Common myeloid progenitor, CD34-positive (primary cell): Measurements from ENCODE around the gene HMGCLL1. TPM values are rescaled to one million over a fixed set of nuclear protein-coding genes. Genes with fewer than 3 reads are reported as not detected.

Experiments used
- CTCF ChIA-PET: fragments of 350-600 bp; sonication (Branson Sonifier 250); formaldehyde crosslinking; loops from one replicate; lab custom pipeline; 2021; ENCODE audit warnings: antibody characterized with exemption; lab: Charles Lee
- POLR2A ChIA-PET: fragments of 350-600 bp; sonication (Branson Sonifier 250); formaldehyde crosslinking; loops from one replicate; lab custom pipeline; 2021; ENCODE audit warnings: antibody characterized with exemption; lab: Charles Lee
- DNase-seq, 3 donors: peaks; one replicate each; pipeline versions ENCODE4 v3.0.0 to v3.0.0-alpha.2; 2013
- H3K27ac ChIP-seq, 2 experiments: 1 replicate in 1 of 2; 2 replicates in 1 of 2; pipeline ENCODE4 v1.7.0; 2013; ENCODE audit warnings: inconsistent platforms in 2 of 2, low read length in 2 of 2, mild to moderate bottlenecking in 2 of 2, low read depth in 1 of 2, moderate library complexity in 1 of 2; ENCODE audit not compliant: severe bottlenecking in 2 of 2, insufficient read depth in 1 of 2, poor library complexity in 1 of 2
- H3K27me3 ChIP-seq, 5 experiments: replicated peaks in 2 of 5; 1 replicate in 3 of 5; 2 replicates in 2 of 5; pipeline versions ENCODE4 v1.6.1 to v1.7.0; 2013; ENCODE audit warnings: low read length in 4 of 5, mild to moderate bottlenecking in 2 of 5, moderate library complexity in 2 of 5, inconsistent platforms in 1 of 5; ENCODE audit not compliant: insufficient read depth in 5 of 5, control insufficient read depth in 4 of 5
- H3K36me3 ChIP-seq, 4 experiments: 1 replicate in 2 of 4; 2 replicates in 2 of 4; pipeline versions ENCODE4 v1.6.1 to v1.7.0; 2013; ENCODE audit warnings: low read length in 3 of 4, control low read depth in 1 of 4, mild to moderate bottlenecking in 1 of 4; ENCODE audit not compliant: control insufficient read depth in 4 of 4, insufficient read depth in 4 of 4
- H3K4me1 ChIP-seq, 4 experiments: 1 replicate in 3 of 4; 2 replicates in 1 of 4; pipeline versions ENCODE4 v1.6.1 to v1.7.1; 2013; ENCODE audit warnings: low read length in 3 of 4, mild to moderate bottlenecking in 3 of 4, control low read depth in 1 of 4, inconsistent platforms in 1 of 4, moderate library complexity in 1 of 4; ENCODE audit not compliant: control insufficient read depth in 4 of 4, insufficient read depth in 4 of 4; ENCODE audit errors: control extremely low read depth in 1 of 4
- H3K4me3 ChIP-seq, 7 experiments: 1 replicate in 4 of 7; 2 replicates in 3 of 7; pipeline versions ENCODE4 v1.5.1 to v1.7.0; 2013; ENCODE audit warnings: mild to moderate bottlenecking in 7 of 7, low read length in 6 of 7, moderate library complexity in 6 of 7, inconsistent platforms in 2 of 7, low read depth in 2 of 7, control low read depth in 1 of 7; ENCODE audit not compliant: insufficient read depth in 4 of 7, control insufficient read depth in 1 of 7; ENCODE audit errors: extremely low read depth in 1 of 7
- H3K9me3 ChIP-seq, 5 experiments: 1 replicate in 4 of 5; 2 replicates in 1 of 5; pipeline versions ENCODE4 v1.6.1 to v1.7.1; 2013; ENCODE audit warnings: low read length in 4 of 5, mild to moderate bottlenecking in 2 of 5, inconsistent platforms in 1 of 5, low read depth in 1 of 5, moderate library complexity in 1 of 5; ENCODE audit not compliant: control insufficient read depth in 4 of 5, insufficient read depth in 2 of 5; ENCODE audit errors: control extremely low read depth in 1 of 5
- WGBS: methylation state at CpG from one replicate; pipeline ENCODE4 v1.1.5; 2013; ENCODE audit not compliant: insufficient coverage; 5-methylcytosine and 5-hydroxymethylcytosine counted together
- polyA plus RNA-seq: library from polyadenylated mRNA; unstranded; fragments of 120-200 nt; gene quantifications from one replicate; pipeline ENCODE4 v1.2.1, GENCODE V29; 2013

HMGCLL1 gene
- polyA plus RNA-seq, result not detected

DNA sequence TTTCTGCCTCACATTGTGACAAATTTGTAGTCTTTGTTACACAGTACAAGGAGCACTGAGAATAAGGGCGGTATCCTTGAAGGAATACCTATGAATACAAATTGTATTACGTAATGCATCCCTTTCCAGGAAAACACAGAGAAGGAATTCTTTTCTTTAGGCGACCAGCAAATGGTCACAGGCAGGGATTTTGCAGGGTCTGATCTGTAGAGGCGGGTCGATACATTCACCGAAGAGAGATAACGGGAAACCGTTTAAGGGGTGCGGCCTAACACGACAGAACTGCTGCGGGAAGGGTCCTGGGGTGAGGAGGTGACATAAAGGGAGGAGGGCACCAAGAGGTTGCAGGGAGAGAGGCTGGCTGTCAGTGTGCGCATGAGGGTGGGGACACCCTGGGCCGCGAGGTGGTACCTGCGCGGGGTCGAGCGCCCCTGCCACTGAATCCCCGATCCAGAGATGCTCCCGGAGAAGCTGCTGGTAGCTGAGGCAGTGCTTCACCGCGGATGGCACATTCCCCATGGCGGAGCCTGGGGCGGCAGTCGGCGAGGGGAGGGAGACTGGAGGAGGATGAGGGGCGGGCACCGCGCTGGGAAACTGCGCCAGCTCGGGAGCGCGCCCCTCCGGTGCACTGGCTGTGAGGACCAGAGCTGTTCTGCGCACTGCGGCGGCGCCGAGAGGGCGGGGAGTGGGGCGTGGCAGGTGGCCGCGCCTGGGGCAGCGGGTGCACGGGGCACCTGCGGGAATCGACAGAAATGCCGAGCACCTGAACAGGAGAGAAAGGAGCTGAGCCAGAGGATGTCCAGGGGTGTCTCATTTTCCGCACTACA is at the start of gene HMGCLL1:
HMGCLL1 (minus strand) TSS at position 656 of the 827 bp plus-strand sequence; CDS start at position 519, 137 bp downstream.
- no peak within 1 kb of the TSS for H3K4me3 ChIP-seq
- ChIA-PET POLR2A (no interaction called here), CTCF (no interaction called here)
- no peak within 1 kb of the TSS for H3K27ac ChIP-seq
- H3K4me1 ChIP-seq, result peaks cover 0 to 2% (median 0%) of the 10 kb centered on the region in 4 experiments
- WGBS, result 8% methylated on average over 45 of the region's 49 CpGs
- no peaks in the 10 kb centered on the region for H3K36me3 ChIP-seq
- H3K9me3 ChIP-seq, result peaks cover 0 to 2% (median 0%) of the 10 kb centered on the region in 5 experiments
- no peak for DNase-seq
- peaks cover 6 to 31% (median 15%) of the 10 kb centered on the region in 5 experiments for H3K27me3 ChIP-seq

- CTCF ChIA-PET, result no interaction called here
- no CpG with 5 or more reads among the region's 1 CpG for WGBS
These were observed 43.0 kb upstream of the HMGCLL1 start for GRCh38 chr6:55621993-55622392.

DNA sequence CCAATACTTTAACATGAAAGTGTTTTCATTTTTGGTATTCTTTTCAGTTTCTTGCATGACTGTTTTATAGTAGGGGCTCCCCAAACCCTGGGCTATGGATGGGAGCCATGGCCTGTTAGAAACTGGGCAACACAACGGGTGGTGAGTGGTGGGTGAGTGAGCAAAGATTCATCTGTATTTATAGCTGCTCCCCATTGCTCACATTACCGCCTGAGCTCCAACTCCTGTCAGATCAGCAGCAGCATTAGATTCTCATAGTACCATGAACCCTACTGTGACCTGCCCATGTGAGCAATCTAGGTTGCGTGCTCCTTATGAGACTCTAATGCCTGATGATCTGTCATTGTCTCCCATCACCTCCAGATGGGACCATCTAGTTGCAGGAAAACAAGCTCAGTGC is 42.3 kb upstream of the HMGCLL1 start:
- 92% methylated on average over 2 of the region's 3 CpGs for WGBS
- H3K4me3 ChIP-seq, result no peak overlapping the region
- DNase-seq, result no peak
- ChIA-PET CTCF (no interaction called here), POLR2A (no interaction called here)
- no peaks in the 10 kb centered on the region for H3K9me3 ChIP-seq
- no peaks in the 10 kb centered on the region for H3K4me1 ChIP-seq
- peaks cover 0 to 2% (median 0%) of the 10 kb centered on the region in 5 experiments for H3K27me3 ChIP-seq
- no peaks in the 10 kb centered on the region for H3K36me3 ChIP-seq
- no peak overlapping the region for H3K27ac ChIP-seq

More at GRCh38 chr6:55621993-55622392, 43.0 kb upstream of the HMGCLL1 start:
- no peak for DNase-seq
- H3K4me3 ChIP-seq, result no peak overlapping the region
- H3K36me3 ChIP-seq, result no peaks in the 10 kb centered on the region
- no peak overlapping the region for H3K27ac ChIP-seq
- POLR2A ChIA-PET, result no interaction called here
- no peaks in the 10 kb centered on the region for H3K27me3 ChIP-seq
- no peaks in the 10 kb centered on the region for H3K4me1 ChIP-seq
- H3K9me3 ChIP-seq, result no peaks in the 10 kb centered on the region

GRCh38 chr6:55617272-55617671 is 38.3 kb upstream of the HMGCLL1 start:
- Histone ChIP-seq H3K9me3 (no peaks in the 10 kb centered on the region), H3K4me1 (no peaks in the 10 kb centered on the region), H3K27me3 (peaks cover 0 to 3% (median 0%) of the 10 kb centered on the region in 5 experiments), H3K36me3 (no peaks in the 10 kb centered on the region), H3K4me3 (no peak overlapping the region), H3K27ac (no peak overlapping the region)
- ChIA-PET CTCF (interaction anchor here (2.2 kb wide), 1 partner anchor 675 kb away, joined by 11 read pairs; no protein-coding TSS in a partner anchor), POLR2A (no interaction called here)
- WGBS, result 60% methylated on average over 1 of the region's 5 CpGs
- DNase-seq, result peak in 2 of 3 donors; percentile 3 to 5

DNA sequence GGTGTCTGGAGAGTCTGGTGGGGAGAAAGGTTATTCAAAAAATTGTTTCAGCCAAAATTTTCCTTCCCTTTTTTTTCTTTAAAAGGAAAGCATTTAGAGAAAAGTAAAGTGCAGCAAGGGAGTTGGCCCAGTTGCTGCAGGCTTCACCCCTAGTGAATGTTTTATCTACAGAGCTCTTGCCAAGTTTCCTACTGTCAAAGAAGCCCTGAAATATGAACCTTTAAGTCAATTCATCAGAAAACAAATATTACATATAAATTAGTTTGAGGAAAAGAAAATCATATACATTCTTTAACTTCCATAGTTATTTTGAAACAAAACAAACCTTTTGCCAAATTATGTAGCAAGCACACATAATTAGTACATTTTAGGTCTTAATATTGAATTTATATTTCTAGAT is 25.0 kb upstream of the HMGCLL1 start:
- ChIA-PET POLR2A (no interaction called here), CTCF (no interaction called here)
- Histone ChIP-seq H3K36me3 (no peaks in the 10 kb centered on the region), H3K9me3 (no peaks in the 10 kb centered on the region), H3K4me3 (no peak overlapping the region), H3K27me3 (no peaks in the 10 kb centered on the region), H3K4me1 (no peaks in the 10 kb centered on the region), H3K27ac (no peak overlapping the region)
- DNase-seq, result no peak

DNA sequence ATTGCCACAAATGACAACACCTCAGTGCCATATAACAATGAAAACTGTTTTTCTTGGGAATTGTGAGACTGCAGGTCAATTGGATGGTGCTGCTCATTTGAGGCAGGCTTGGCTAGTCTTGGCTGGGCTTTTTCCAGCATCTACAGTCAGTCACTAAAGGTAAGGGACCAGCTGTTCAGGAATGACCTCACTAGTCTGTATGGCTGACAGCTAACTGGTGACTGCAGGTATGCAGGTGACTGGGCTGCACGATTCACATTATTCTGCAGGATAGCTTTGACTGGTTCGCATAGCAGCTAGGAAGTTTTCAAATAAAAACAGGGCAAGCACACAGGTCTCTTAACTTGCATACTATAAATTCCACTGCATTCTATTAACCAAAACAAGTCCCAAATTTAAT is 22.1 kb upstream of the HMGCLL1 start:
- Histone ChIP-seq H3K9me3 (no peaks in the 10 kb centered on the region), H3K36me3 (no peaks in the 10 kb centered on the region), H3K4me1 (no peaks in the 10 kb centered on the region), H3K27me3 (no peaks in the 10 kb centered on the region), H3K27ac (no peak overlapping the region), H3K4me3 (no peak overlapping the region)
- no peak for DNase-seq
- CTCF ChIA-PET, result no interaction called here
- WGBS, result 63% methylated on average over 1 of the region's 2 CpGs
- POLR2A ChIA-PET, result no interaction called here

- Histone ChIP-seq H3K27me3 (no peaks in the 10 kb centered on the region), H3K27ac (no peak overlapping the region), H3K4me1 (no peaks in the 10 kb centered on the region), H3K9me3 (no peaks in the 10 kb centered on the region), H3K36me3 (no peaks in the 10 kb centered on the region), H3K4me3 (no peak overlapping the region)
- WGBS, result no CpG with 5 or more reads among the region's 2 CpGs
- POLR2A ChIA-PET, result no interaction called here
- CTCF ChIA-PET, result no interaction called here
- DNase-seq, result no peak
These were observed 15.4 kb upstream of the HMGCLL1 start for GRCh38 chr6:55594442-55594841.
